Colonic mucosa (tissue), 4 donors: ENCODE data around the gene FBXO33. TPM values are rescaled to one million over a fixed set of nuclear protein-coding genes. Genes with fewer than 3 reads are reported as not detected.

Experiments
- DNase-seq: peaks from one replicate; pipeline ENCODE4 v3.0.0-alpha.2; 2020
- H3K27ac ChIP-seq: fragments of 200-600 bp; one replicate; pipeline ENCODE4 v1.8.0; 2021
- H3K27me3 ChIP-seq: fragments of 200-600 bp; one replicate; pipeline ENCODE4 v1.8.0; 2021
- H3K36me3 ChIP-seq: fragments of 200-600 bp; one replicate; pipeline ENCODE4 v1.8.0; 2021
- H3K4me1 ChIP-seq: fragments of 200-600 bp; one replicate; pipeline ENCODE4 v1.8.0; 2021; ENCODE audit warnings: mild to moderate bottlenecking
- H3K4me3 ChIP-seq: fragments of 200-600 bp; one replicate; pipeline ENCODE4 v1.8.0; 2021
- H3K9ac ChIP-seq, 2 donors: one replicate each; pipeline ENCODE4 v1.7.0; 2013; ENCODE audit warnings: control low read depth in 2 of 2, low read depth in 2 of 2, low read length in 2 of 2
- H3K9me3 ChIP-seq: fragments of 200-600 bp; one replicate; pipeline ENCODE4 v1.8.0; 2021
- CTCF ChIP-seq: fragments of 200-600 bp; IDR thresholded peaks from one replicate; pipeline ENCODE4 v1.8.0; 2022; ENCODE audit warnings: antibody characterized with exemption, mild to moderate bottlenecking
- intact Hi-C: fragments of 100-400 bp; cut with DNase I; formaldehyde crosslinking; loops from one replicate; pipeline ENCODE4 v1.14.1; 2022
- total RNA-seq, 2 donors: library from RNA; stranded (reverse); fragmentation: NEBNext Ultra II Directional in 1 of 2; extraction: Animal tissue kit (Norgen Biotek cat#: 25700) in 1 of 2; gene quantifications; one replicate each; pipeline ENCODE4 v1.2.1, GENCODE V29; 2021
- donor health status: healthy.
- donor health status: DM: no; HTN: no; CAD: no.
- donor health status: DM: no; HTN: no; CAD: no.

FBXO33 gene
- total RNA-seq, 2 donors from 2014 or later = 10.6 to 11.1 TPM

- Histone ChIP-seq H3K9ac (no peak overlapping the region), H3K36me3 (no peaks in the 10 kb centered on the region), H3K4me1 (no peaks in the 10 kb centered on the region), H3K4me3 (no peak overlapping the region), H3K9me3 (no peaks in the 10 kb centered on the region), H3K27me3 (no peaks in the 10 kb centered on the region), H3K27ac (no peak overlapping the region)
- no peak for TF ChIP-seq CTCF
- DNase-seq = no peak
- intact Hi-C loops = no loop called here
Observed at GRCh38 chr14:39459795-39460478, 27.7 kb upstream of the FBXO33 start.

GRCh38 chr14:39456702-39457250, 24.5 kb upstream of the FBXO33 start:
- H3K4me3 ChIP-seq = no peak overlapping the region
- no peak for DNase-seq
- no peak overlapping the region for H3K9ac ChIP-seq
- no peak overlapping the region for H3K27ac ChIP-seq
- no peaks in the 10 kb centered on the region for H3K4me1 ChIP-seq
- no peaks in the 10 kb centered on the region for H3K27me3 ChIP-seq
- H3K9me3 ChIP-seq = no peaks in the 10 kb centered on the region
- no peaks in the 10 kb centered on the region for H3K36me3 ChIP-seq
- TF ChIP-seq CTCF = no peak
- intact Hi-C loops = no loop called here

GRCh38 chr14:39454906-39455539, 22.8 kb upstream of the FBXO33 start:
- no peaks in the 10 kb centered on the region for H3K9me3 ChIP-seq
- H3K36me3 ChIP-seq = no peaks in the 10 kb centered on the region
- intact Hi-C loops = no loop called here
- no peaks in the 10 kb centered on the region for H3K4me1 ChIP-seq
- H3K27ac ChIP-seq = no peak overlapping the region
- no peak overlapping the region for H3K4me3 ChIP-seq
- no peaks in the 10 kb centered on the region for H3K27me3 ChIP-seq
- H3K9ac ChIP-seq = no peak overlapping the region
- no peak for DNase-seq
- no peak for TF ChIP-seq CTCF

GRCh38 chr14:39452680-39453079, 20.4 kb upstream of the FBXO33 start:
- H3K4me1 ChIP-seq = no peaks in the 10 kb centered on the region
- no peak overlapping the region for H3K9ac ChIP-seq
- H3K4me3 ChIP-seq = no peak overlapping the region
- DNase-seq = no peak
- intact Hi-C loops = no loop called here
- TF ChIP-seq CTCF = no peak
- H3K27ac ChIP-seq = no peak overlapping the region
- no peaks in the 10 kb centered on the region for H3K9me3 ChIP-seq
- H3K27me3 ChIP-seq = no peaks in the 10 kb centered on the region
- H3K36me3 ChIP-seq = no peaks in the 10 kb centered on the region

GRCh38 chr14:39451811-39452210, 19.6 kb upstream of the FBXO33 start:
- Histone ChIP-seq H3K4me3 (no peak overlapping the region), H3K4me1 (no peaks in the 10 kb centered on the region), H3K36me3 (no peaks in the 10 kb centered on the region), H3K9ac (no peak overlapping the region), H3K9me3 (no peaks in the 10 kb centered on the region), H3K27me3 (no peaks in the 10 kb centered on the region), H3K27ac (no peak overlapping the region)
- DNase-seq = no peak
- no peak for TF ChIP-seq CTCF
- intact Hi-C loops = no loop called here
